Suppressor macrophage treated with lipopolysaccharide for 4 hours (primary cell): ENCODE results near the gene NYNRIN.
"Not testable (repeated sequence)": the region's sequence is repeated elsewhere in the genome, so short reads cannot be mapped to it uniquely, and the experiment has no call there.

Experiments used
- DNase-seq: peaks from one replicate; pipeline ENCODE4 v3.0.0-alpha.2; 2020

The NYNRIN gene

GRCh38 chr14:24434676-24435075 is 35.9 kb downstream of the NYNRIN start:
- no peak for DNase-seq

GRCh38 chr14:24435192-24435810 is 36.5 kb downstream of the NYNRIN start:
- DNase-seq = no peak

- no peak for DNase-seq
Measured at GRCh38 chr14:24435998-24436354, 37.2 kb downstream of the NYNRIN start.

- DNase-seq = peak; percentile 75
Measured at GRCh38 chr14:24436355-24437019, 37.7 kb downstream of the NYNRIN start.

GRCh38 chr14:24437020-24437735 is 38.4 kb downstream of the NYNRIN start:
- DNase-seq = no peak

- no peak for DNase-seq
Measured at GRCh38 chr14:24437736-24438067, 38.9 kb downstream of the NYNRIN start.

- peak; percentile 77 for DNase-seq
Measured at GRCh38 chr14:24438223-24439097, 39.7 kb downstream of the NYNRIN start.

- DNase-seq = no peak
Measured at GRCh38 chr14:24439257-24439656, 40.5 kb downstream of the NYNRIN start.

GRCh38 chr14:24439830-24440605 is 41.2 kb downstream of the NYNRIN start:
- no peak for DNase-seq

- DNase-seq = no peak
Measured at GRCh38 chr14:24440606-24441399, 42.0 kb downstream of the NYNRIN start.

GRCh38 chr14:24441485-24441884 is 42.7 kb downstream of the NYNRIN start:
- no peak for DNase-seq

- no peak for DNase-seq
Measured at GRCh38 chr14:24441904-24442239, 43.1 kb downstream of the NYNRIN start.

GRCh38 chr14:24442240-24443052 is 43.6 kb downstream of the NYNRIN start, which contains the start of gene SDR39U1:
SDR39U1 (minus strand) TSS chr14:24442776; CDS start chr14:24442769, 7 bp downstream.
- DNase-seq = peak; percentile 100

GRCh38 chr14:24443053-24443665 is 44.4 kb downstream of the NYNRIN start:
- no peak for DNase-seq

GRCh38 chr14:24450828-24451227 is 52.0 kb downstream of the NYNRIN start:
- DNase-seq = not testable (repeated sequence)

GRCh38 chr14:24456980-24457379 is 58.2 kb downstream of the NYNRIN start:
- DNase-seq = no peak

GRCh38 chr14:24458736-24459135 is 59.9 kb downstream of the NYNRIN start:
- DNase-seq = no peak

GRCh38 chr14:24459331-24459730 is 60.5 kb downstream of the NYNRIN start:
- no peak for DNase-seq

GRCh38 chr14:24461336-24461735 is 62.5 kb downstream of the NYNRIN start:
- no peak for DNase-seq
